ACHN (cell line): ENCODE measurements around the gene PCSK6.
A peak's percentile ranks its signal among the peaks of the same experiment; 100 is the strongest.

ENCODE experiments used
- DNase-seq: peaks from one replicate; pipeline ENCODE4 v3.0.0-alpha.2; 2015
- in situ Hi-C: cut with HindIII; loops from 2 replicates; pipeline ENCODE4 v1.10.0; 2017; ENCODE audit warnings: low sequenced_read_pairs, low pct_ligation_motif_present, low pct_unique_long_range_greater_than_20kb

PCSK6 gene

GRCh38 chr15:101490922-101491733 lies 1.6 kb upstream of the PCSK6 start:
- in situ Hi-C loops: no loop called here
- no peak for DNase-seq

GRCh38 chr15:101490408-101490891 lies 943 bp upstream of the PCSK6 start:
- DNase-seq: no peak
- in situ Hi-C loops: no loop called here

- in situ Hi-C loops: no loop called here
- DNase-seq: peak; percentile 7
Measured at GRCh38 chr15:101489237-101489598, 289 bp downstream of the PCSK6 start.

- in situ Hi-C loops: no loop called here
- DNase-seq: no peak
Measured at GRCh38 chr15:101488300-101489164, 975 bp downstream of the PCSK6 start.

- no peak for DNase-seq
- in situ Hi-C loops: no loop called here
Measured at GRCh38 chr15:101486696-101487459, 2.6 kb downstream of the PCSK6 start.

GRCh38 chr15:101483462-101483861 lies 6.0 kb downstream of the PCSK6 start:
- in situ Hi-C loops: no loop called here
- DNase-seq: no peak

GRCh38 chr15:101482526-101483371 lies 6.8 kb downstream of the PCSK6 start:
- no peak for DNase-seq
- in situ Hi-C loops: no loop called here

- DNase-seq: no peak
- in situ Hi-C loops: no loop called here
Measured at GRCh38 chr15:101481917-101482525, 7.5 kb downstream of the PCSK6 start.

- DNase-seq: no peak
- in situ Hi-C loops: no loop called here
Measured at GRCh38 chr15:101481381-101481705, 8.2 kb downstream of the PCSK6 start.

- no peak for DNase-seq
- in situ Hi-C loops: no loop called here
Measured at GRCh38 chr15:101480613-101481380, 8.7 kb downstream of the PCSK6 start.

GRCh38 chr15:101479851-101480612 lies 9.5 kb downstream of the PCSK6 start:
- in situ Hi-C loops: no loop called here
- DNase-seq: no peak

- no peak for DNase-seq
- in situ Hi-C loops: no loop called here
Measured at GRCh38 chr15:101479342-101479845, 10.1 kb downstream of the PCSK6 start.

GRCh38 chr15:101478701-101479341 lies 10.7 kb downstream of the PCSK6 start:
- no peak for DNase-seq
- in situ Hi-C loops: no loop called here

GRCh38 chr15:101477851-101478362 lies 11.6 kb downstream of the PCSK6 start:
- in situ Hi-C loops: no loop called here
- DNase-seq: no peak

GRCh38 chr15:101476756-101477155 lies 12.8 kb downstream of the PCSK6 start:
- in situ Hi-C loops: no loop called here
- DNase-seq: no peak

- no peak for DNase-seq
- in situ Hi-C loops: no loop called here
Measured at GRCh38 chr15:101474983-101475382, 14.5 kb downstream of the PCSK6 start.
